Measurements from ENCODE around the gene UTP4. TPM values are rescaled to one million over a fixed set of nuclear protein-coding genes. Genes with fewer than 3 reads are reported as not detected.

Gene UTP4
- total RNA-seq, 1 experiment from 2014 or later = 26.9 TPM

- H3K36me3 ChIP-seq (ENCODE audit: low read depth, low read length) = peaks cover 29% of the 10 kb centered on the region
- peaks cover 7% of the 10 kb centered on the region; the same call in 1 of the 2 replicates for H3K79me2 ChIP-seq (ENCODE audit: low read length)
- H3K9me2 ChIP-seq (replicated peaks; ENCODE audit: low read length) = no peaks in the 10 kb centered on the region
- peaks cover 10% of the 10 kb centered on the region for H3F3A ChIP-seq (ENCODE audit: low read length, unreplicated experiment)
- no peaks in the 10 kb centered on the region for H3K27me3 ChIP-seq (ENCODE audit: low read length)
- H3K4me3 ChIP-seq (ENCODE audit: low read length) = no peak overlapping the region
- H3K9ac ChIP-seq (ENCODE audit: low read length) = no peak overlapping the region
- DNase-seq (no peak), ATAC-seq (no peak; the same call in 1 of the 2 replicates)
- H3K4me2 ChIP-seq (ENCODE audit: low read length) = no peak overlapping the region
- CTCF ChIA-PET = interaction anchor here (1.0 kb wide), 1 partner anchor 215 kb away, joined by 4 read pairs; no protein-coding TSS in a partner anchor
- no peak overlapping the region for H2AFZ ChIP-seq (ENCODE audit: low read length)
- intact Hi-C loops (cut with micrococcal nuclease) = no loop called here
- H3K4me1 ChIP-seq (ENCODE audit: insufficient read depth, low read length) = no peaks in the 10 kb centered on the region
- POLR2A ChIA-PET (ENCODE audit: unreplicated experiment) = no interaction called here
- H3K9me3 ChIP-seq (ENCODE audit: low read length) = no peaks in the 10 kb centered on the region
- H3K27ac ChIP-seq (ENCODE audit: low read length) = no peak overlapping the region
- TF ChIP-seq CTCF (conservative IDR thresholded peaks at IDR 0.05; ENCODE audit: low read depth, low read length) = no peak
- TF ChIP-seq EZH2phosphoT487 (IDR thresholded peaks at IDR 0.05; ENCODE audit: borderline replicate concordance, low read length) = no peak
- TF ChIP-seq EZH2 (IDR thresholded peaks at IDR 0.05; ENCODE audit: low read length, unreplicated experiment) = no peak
- 0 out of 2 replicates have a peak, but pooled peaks cover 5% of the 10 kb centered on the region for H4K20me1 ChIP-seq (ENCODE audit: low read length)
- no TSS peak for BruUV-seq (replicated peaks)
Measured at GRCh38 chr16:69118468-69118867, 14.0 kb upstream of the UTP4 start.

GRCh38 chr16:69118994-69119393 lies 13.5 kb upstream of the UTP4 start:
- Histone ChIP-seq H3F3A (ENCODE audit: low read length, unreplicated experiment) (peaks cover 10% of the 10 kb centered on the region), H3K79me2 (ENCODE audit: low read length) (peaks cover 11% of the 10 kb centered on the region; the same call in 1 of the 2 replicates), H3K36me3 (ENCODE audit: low read depth, low read length) (peaks cover 24% of the 10 kb centered on the region), H3K4me2 (ENCODE audit: low read length) (no peak overlapping the region), H4K20me1 (ENCODE audit: low read length) (no peaks in the 10 kb centered on the region), H3K27ac (ENCODE audit: low read length) (no peak overlapping the region), H3K4me1 (ENCODE audit: insufficient read depth, low read length) (no peaks in the 10 kb centered on the region), H2AFZ (ENCODE audit: low read length) (no peak overlapping the region), H3K4me3 (ENCODE audit: low read length) (no peak overlapping the region), H3K9ac (ENCODE audit: low read length) (no peak overlapping the region), H3K27me3 (ENCODE audit: low read length) (no peaks in the 10 kb centered on the region), H3K9me2 (replicated peaks; ENCODE audit: low read length) (no peaks in the 10 kb centered on the region), H3K9me3 (ENCODE audit: low read length) (no peaks in the 10 kb centered on the region)
- intact Hi-C loops (cut with micrococcal nuclease) = no loop called here
- no peak for DNase-seq
- no TSS peak for BruUV-seq (replicated peaks)
- ATAC-seq = peak; percentile 5
- CTCF ChIA-PET = interaction anchor here (1.0 kb wide), 1 partner anchor 216 kb away, joined by 4 read pairs; no protein-coding TSS in a partner anchor
- no peak for TF ChIP-seq EZH2 (IDR thresholded peaks at IDR 0.05; ENCODE audit: low read length, unreplicated experiment)
- no peak for TF ChIP-seq EZH2phosphoT487 (IDR thresholded peaks at IDR 0.05; ENCODE audit: borderline replicate concordance, low read length)
- no peak for TF ChIP-seq CTCF (conservative IDR thresholded peaks at IDR 0.05; ENCODE audit: low read depth, low read length)
- POLR2A ChIA-PET (ENCODE audit: unreplicated experiment) = no interaction called here

- intact Hi-C loops (cut with micrococcal nuclease) = no loop called here
- no peaks in the 10 kb centered on the region for H3K9me2 ChIP-seq (replicated peaks; ENCODE audit: low read length)
- no peaks in the 10 kb centered on the region for H3K4me1 ChIP-seq (ENCODE audit: insufficient read depth, low read length)
- no peak overlapping the region for H3K27ac ChIP-seq (ENCODE audit: low read length)
- DNase-seq = no peak
- H2AFZ ChIP-seq (ENCODE audit: low read length) = no peak overlapping the region
- CTCF ChIA-PET = interaction anchor here (1.0 kb wide), 1 partner anchor 216 kb away, joined by 4 read pairs; no protein-coding TSS in a partner anchor
- H3K9me3 ChIP-seq (ENCODE audit: low read length) = no peaks in the 10 kb centered on the region
- no peak overlapping the region for H3K4me3 ChIP-seq (ENCODE audit: low read length)
- H3K36me3 ChIP-seq (ENCODE audit: low read depth, low read length) = peaks cover 19% of the 10 kb centered on the region
- H3K4me2 ChIP-seq (ENCODE audit: low read length) = no peak overlapping the region
- no TSS peak for BruUV-seq (replicated peaks)
- ATAC-seq = no peak
- peaks cover 10% of the 10 kb centered on the region for H3F3A ChIP-seq (ENCODE audit: low read length, unreplicated experiment)
- no peak overlapping the region for H3K9ac ChIP-seq (ENCODE audit: low read length)
- H3K27me3 ChIP-seq (ENCODE audit: low read length) = no peaks in the 10 kb centered on the region
- H4K20me1 ChIP-seq (ENCODE audit: low read length) = no peaks in the 10 kb centered on the region
- TF ChIP-seq EZH2phosphoT487 (IDR thresholded peaks at IDR 0.05; ENCODE audit: borderline replicate concordance, low read length) (no peak), CTCF (conservative IDR thresholded peaks at IDR 0.05; ENCODE audit: low read depth, low read length) (no peak), EZH2 (IDR thresholded peaks at IDR 0.05; ENCODE audit: low read length, unreplicated experiment) (no peak)
- H3K79me2 ChIP-seq (ENCODE audit: low read length) = peaks cover 11% of the 10 kb centered on the region; the same call in 1 of the 2 replicates
- POLR2A ChIA-PET (ENCODE audit: unreplicated experiment) = no interaction called here
Measured at GRCh38 chr16:69119536-69119935, 12.9 kb upstream of the UTP4 start.

Measured in PC-3 (cell line).